PC-3 (cell line): ENCODE data around the gene GRIN1. TPM values are rescaled to one million over a fixed set of nuclear protein-coding genes. Genes with fewer than 3 reads are reported as not detected.

Source experiments
- ATAC-seq: fragments of 200-7000 bp; cut with Tn5 transposase; 2 replicates; pipeline ENCODE4 v1.9.1; 2020; ENCODE audit warnings: mild to moderate bottlenecking, moderate library complexity
- BruUV-seq: library from RNA; stranded (reverse); fragments of 400-500 nt; replicated peaks from 2 replicates; lab custom pipeline; 2021; lab: Mats Ljungman, UMichigan
- CTCF ChIA-PET: fragments of 300-600 bp; sonication (Branson Sonifier 250); formaldehyde crosslinking; loops from one replicate; lab custom pipeline; 2022; ENCODE audit warnings: antibody characterized with exemption; lab: Charles Lee
- POLR2A ChIA-PET: fragments of 300-600 bp; sonication (Branson Sonifier 250); formaldehyde crosslinking; loops from one replicate; lab custom pipeline; 2022; ENCODE audit warnings: antibody characterized with exemption; ENCODE audit not compliant: unreplicated experiment; lab: Charles Lee
- DNase-seq: peaks from one replicate; pipeline ENCODE4 v3.0.0-alpha.2; 2015
- H2AFZ ChIP-seq: fragments of 300-600 bp; sonication (generic); 2 replicates; pipeline ENCODE4 v1.6.0; 2016; ENCODE audit warnings: antibody characterized with exemption, low read length
- H3F3A ChIP-seq: fragments of 300-600 bp; sonication (generic); one replicate; pipeline ENCODE4 v1.6.0; 2017; ENCODE audit warnings: antibody characterized with exemption, low read length, control low read depth, mild to moderate bottlenecking; ENCODE audit not compliant: unreplicated experiment
- H3K27ac ChIP-seq: fragments of 300-600 bp; sonication (generic); 2 replicates; pipeline ENCODE4 v1.5.1; 2016; ENCODE audit warnings: mild to moderate bottlenecking, low read length
- H3K27me3 ChIP-seq: fragments of 300-600 bp; sonication (generic); 2 replicates; pipeline ENCODE4 v1.6.1; 2016; ENCODE audit warnings: low read length, mixed read lengths
- H3K36me3 ChIP-seq: fragments of 300-600 bp; sonication (generic); 2 replicates; pipeline ENCODE4 v1.6.1; 2016; ENCODE audit warnings: low read depth, mixed run types, low read length, mixed read lengths
- H3K4me1 ChIP-seq: fragments of 300-600 bp; sonication (generic); 2 replicates; pipeline ENCODE4 v1.5.1; 2016; ENCODE audit warnings: low read length; ENCODE audit not compliant: insufficient read depth
- H3K4me2 ChIP-seq: fragments of 300-600 bp; sonication (generic); 2 replicates; pipeline ENCODE4 v1.6.0; 2016; ENCODE audit warnings: low read length
- H3K4me3 ChIP-seq: fragments of 300-600 bp; sonication (generic); 2 replicates; pipeline ENCODE4 v1.5.1; 2016; ENCODE audit warnings: mild to moderate bottlenecking, low read length, mixed read lengths
- H3K79me2 ChIP-seq: fragments of 300-600 bp; sonication (generic); 2 replicates; pipeline ENCODE4 v1.6.1; 2017; ENCODE audit warnings: low read length, mixed read lengths
- H3K9ac ChIP-seq: fragments of 300-600 bp; sonication (generic); 2 replicates; pipeline ENCODE4 v1.6.0; 2016; ENCODE audit warnings: mild to moderate bottlenecking, low read length
- H3K9me2 ChIP-seq: fragments of 300-600 bp; sonication (generic); replicated peaks from 2 replicates; pipeline ENCODE4 v1.6.1; 2016; ENCODE audit warnings: mixed run types, low read length, mixed read lengths
- H3K9me3 ChIP-seq: fragments of 300-600 bp; sonication (generic); 2 replicates; pipeline ENCODE4 v1.6.1; 2016; ENCODE audit warnings: low read length, mixed read lengths
- H4K20me1 ChIP-seq: fragments of 300-600 bp; sonication (generic); 2 replicates; pipeline ENCODE4 v1.6.1; 2016; ENCODE audit warnings: low read length, mixed read lengths
- EZH2 ChIP-seq: fragments of 300-600 bp; sonication (generic); IDR thresholded peaks from one replicate; pipeline ENCODE4 v1.6.1; 2017; ENCODE audit warnings: antibody characterized with exemption, mild to moderate bottlenecking, low read length; ENCODE audit not compliant: unreplicated experiment
- EZH2phosphoT487 ChIP-seq: fragments of 300-600 bp; sonication (generic); IDR thresholded peaks from 2 replicates; pipeline ENCODE4 v1.6.1; 2018; ENCODE audit warnings: mild to moderate bottlenecking, antibody characterized with exemption, low read length, borderline replicate concordance
- intact Hi-C: fragments of 100-400 bp; cut with micrococcal nuclease; formaldehyde crosslinking; loops from 2 replicates; pipeline ENCODE4 v1.9.0; 2023
- total RNA-seq: library from RNA; depleted of rRNA; stranded (reverse); fragments of >200 nt; gene quantifications from 2 replicates; pipeline ENCODE4 v1.2.3, GENCODE V29; 2014
- TF ChIP-seq, protein P1 (sequence below): fragments of 300-600 bp; sonication (generic); conservative IDR thresholded peaks from 2 replicates; pipeline ENCODE4 v1.5.1; 2017; ENCODE audit warnings: antibody characterized with exemption, low read depth, mild to moderate bottlenecking, low read length

The GRIN1 gene
- total RNA-seq, 1 experiment from 2014 or later: 0.11 TPM

GRCh38 chr9:137212520-137212919 is 73.6 kb downstream of the GRIN1 start:
- no peak overlapping the region for H3K27ac ChIP-seq
- H3K4me2 ChIP-seq: no peak overlapping the region
- H3K36me3 ChIP-seq: no peaks in the 10 kb centered on the region
- TF ChIP-seq, protein P1, sequence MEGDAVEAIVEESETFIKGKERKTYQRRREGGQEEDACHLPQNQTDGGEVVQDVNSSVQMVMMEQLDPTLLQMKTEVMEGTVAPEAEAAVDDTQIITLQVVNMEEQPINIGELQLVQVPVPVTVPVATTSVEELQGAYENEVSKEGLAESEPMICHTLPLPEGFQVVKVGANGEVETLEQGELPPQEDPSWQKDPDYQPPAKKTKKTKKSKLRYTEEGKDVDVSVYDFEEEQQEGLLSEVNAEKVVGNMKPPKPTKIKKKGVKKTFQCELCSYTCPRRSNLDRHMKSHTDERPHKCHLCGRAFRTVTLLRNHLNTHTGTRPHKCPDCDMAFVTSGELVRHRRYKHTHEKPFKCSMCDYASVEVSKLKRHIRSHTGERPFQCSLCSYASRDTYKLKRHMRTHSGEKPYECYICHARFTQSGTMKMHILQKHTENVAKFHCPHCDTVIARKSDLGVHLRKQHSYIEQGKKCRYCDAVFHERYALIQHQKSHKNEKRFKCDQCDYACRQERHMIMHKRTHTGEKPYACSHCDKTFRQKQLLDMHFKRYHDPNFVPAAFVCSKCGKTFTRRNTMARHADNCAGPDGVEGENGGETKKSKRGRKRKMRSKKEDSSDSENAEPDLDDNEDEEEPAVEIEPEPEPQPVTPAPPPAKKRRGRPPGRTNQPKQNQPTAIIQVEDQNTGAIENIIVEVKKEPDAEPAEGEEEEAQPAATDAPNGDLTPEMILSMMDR: no peak
- TF ChIP-seq EZH2phosphoT487 (no peak), EZH2 (no peak)
- POLR2A ChIA-PET: no interaction called here
- no peak overlapping the region for H3K9ac ChIP-seq
- no peaks in the 10 kb centered on the region for H3K9me3 ChIP-seq
- no TSS peak for BruUV-seq
- no peaks in the 10 kb centered on the region for H3K27me3 ChIP-seq
- no peak overlapping the region for H2AFZ ChIP-seq
- no peaks in the 10 kb centered on the region for H4K20me1 ChIP-seq
- H3K79me2 ChIP-seq: peaks cover 1% of the 10 kb centered on the region; the same call in 1 of the 2 replicates
- CTCF ChIA-PET: no interaction called here
- DNase-seq (no peak), ATAC-seq (no peak)
- intact Hi-C loops: no loop called here
- peaks cover 8% of the 10 kb centered on the region; the same call in 1 of the 2 replicates for H3K4me1 ChIP-seq
- H3F3A ChIP-seq: no peaks in the 10 kb centered on the region
- no peak overlapping the region for H3K4me3 ChIP-seq
- no peaks in the 10 kb centered on the region for H3K9me2 ChIP-seq

- CTCF ChIA-PET: no interaction called here
- ATAC-seq (no peak), DNase-seq (no peak)
- Histone ChIP-seq H3K4me3 (no peak overlapping the region), H4K20me1 (no peaks in the 10 kb centered on the region), H3K4me2 (no peak overlapping the region), H3K27ac (no peak overlapping the region), H3K4me1 (peaks cover 17% of the 10 kb centered on the region), H2AFZ (no peak overlapping the region), H3F3A (no peaks in the 10 kb centered on the region), H3K27me3 (no peaks in the 10 kb centered on the region), H3K9me2 (no peaks in the 10 kb centered on the region), H3K9ac (no peak overlapping the region), H3K36me3 (no peaks in the 10 kb centered on the region), H3K9me3 (no peaks in the 10 kb centered on the region), H3K79me2 (no peaks in the 10 kb centered on the region)
- no TSS peak for BruUV-seq
- POLR2A ChIA-PET: no interaction called here
- TF ChIP-seq, protein P1: peak; percentile 47; the same call in 1 of the 2 replicates
- no peak for TF ChIP-seq EZH2
- no peak for TF ChIP-seq EZH2phosphoT487
- intact Hi-C loops: no loop called here
These were observed 74.5 kb downstream of the GRIN1 start for GRCh38 chr9:137213160-137214060.

- BruUV-seq: no TSS peak
- Histone ChIP-seq H3K9me3 (no peaks in the 10 kb centered on the region), H3K4me3 (no peak overlapping the region), H3K36me3 (no peaks in the 10 kb centered on the region), H3K9me2 (no peaks in the 10 kb centered on the region), H4K20me1 (no peaks in the 10 kb centered on the region), H3K79me2 (no peaks in the 10 kb centered on the region), H3K9ac (no peak overlapping the region), H2AFZ (no peak overlapping the region), H3K27me3 (no peaks in the 10 kb centered on the region), H3F3A (no peaks in the 10 kb centered on the region), H3K27ac (no peak overlapping the region), H3K4me2 (no peak overlapping the region), H3K4me1 (peaks cover 24% of the 10 kb centered on the region)
- DNase-seq (no peak), ATAC-seq (no peak)
- intact Hi-C loops: no loop called here
- TF ChIP-seq EZH2phosphoT487 (no peak), EZH2 (no peak)
- TF ChIP-seq, protein P1: no peak
- ChIA-PET CTCF (no interaction called here), POLR2A (no interaction called here)
These were observed 75.7 kb downstream of the GRIN1 start for GRCh38 chr9:137214620-137215019.
